Endothelial cell of umbilical vein (primary cell): ENCODE measurements around the gene GRK6. TPM values are rescaled to one million over a fixed set of nuclear protein-coding genes. Genes with fewer than 3 reads are reported as not detected.

Experiments used
- BruUV-seq: library from RNA; stranded (reverse); fragments of 400-500 nt; replicated peaks from 2 replicates; lab custom pipeline; 2021; lab: Mats Ljungman, UMichigan
- CTCF ChIA-PET: fragments of 300-600, 350-600 bp; sonication (Branson Sonifier 250); formaldehyde crosslinking; loops from one replicate; lab custom pipeline; 2021; ENCODE audit warnings: antibody characterized with exemption, inconsistent platforms; lab: Charles Lee
- POLR2A ChIA-PET: fragments of 300-600, 350-600 bp; sonication (Branson Sonifier 250); formaldehyde crosslinking; loops from one replicate; lab custom pipeline; 2021; ENCODE audit warnings: antibody characterized with exemption, inconsistent platforms; lab: Charles Lee
- DNase-seq: peaks from one replicate; pipeline ENCODE4 v3.0.0-alpha.2; 2011; ENCODE audit warnings: low read depth, low spot score
- FAIRE-seq: peaks from 2 replicates; lab custom pipeline; 2011; peaks lifted over from hg19 to GRCh38; lab: Jason Lieb, UNC
- H2AFZ ChIP-seq: 2 replicates; pipeline ENCODE4 v1.6.0; 2012; ENCODE audit warnings: low read depth, low read length, control low read depth, inconsistent platforms
- H3K27ac ChIP-seq: 2 replicates; pipeline ENCODE4 v1.5.1; 2011; ENCODE audit warnings: low read depth, mild to moderate bottlenecking, control low read depth, low read length, moderate library complexity; ENCODE audit not compliant: insufficient read depth
- H3K27me3 ChIP-seq, 2 experiments: 2 replicates each; pipeline versions ENCODE4 v1.6.0 to v1.6.1; 2011; ENCODE audit warnings: low read length in 2 of 2, mixed read lengths in 1 of 2; ENCODE audit not compliant: control insufficient read depth in 2 of 2, insufficient read depth in 2 of 2
- H3K36me3 ChIP-seq, 2 experiments: 2 replicates in 1 of 2; 3 replicates in 1 of 2; pipeline ENCODE4 v1.5.1; 2011; ENCODE audit warnings: low read length in 2 of 2, mild to moderate bottlenecking in 1 of 2, moderate library complexity in 1 of 2; ENCODE audit not compliant: control insufficient read depth in 2 of 2, insufficient read depth in 2 of 2; ENCODE audit errors: extremely low read depth in 1 of 2
- H3K4me1 ChIP-seq: 3 replicates; pipeline ENCODE4 v1.5.1; 2011; ENCODE audit warnings: mild to moderate bottlenecking, low read length; ENCODE audit not compliant: control insufficient read depth, insufficient read depth; ENCODE audit errors: extremely low read depth
- H3K4me2 ChIP-seq: 2 replicates; pipeline ENCODE4 v1.6.1; 2011; ENCODE audit warnings: low read length, control low read depth, mixed read lengths; ENCODE audit not compliant: insufficient read depth
- H3K4me3 ChIP-seq, 3 experiments: fragments of 200-600 bp in 1 of 3; sonication (generic), shearing (Covaris generic) in 1 of 3; replicated peaks in 1 of 3; 2 replicates each; pipeline ENCODE4 v1.5.1; 2011 to 2016; ENCODE audit warnings: control low read depth in 3 of 3, low read length in 3 of 3, mild to moderate bottlenecking in 2 of 3, inconsistent platforms in 1 of 3, low read depth in 1 of 3, moderate library complexity in 1 of 3; ENCODE audit not compliant: insufficient read depth in 1 of 3
- H3K79me2 ChIP-seq: 2 replicates; pipeline ENCODE4 v1.6.0; 2012; ENCODE audit warnings: low read length, inconsistent platforms; ENCODE audit not compliant: control insufficient read depth, insufficient read depth
- H3K9ac ChIP-seq: replicated peaks from 2 replicates; pipeline ENCODE3; 2011; ENCODE audit warnings: low read length, control low read depth; ENCODE audit not compliant: insufficient read depth; ENCODE audit errors: extremely low read depth
- H3K9me1 ChIP-seq: replicated peaks from 3 replicates; pipeline ENCODE4 v1.6.0; 2011; ENCODE audit warnings: mild to moderate bottlenecking, low read length; ENCODE audit not compliant: control insufficient read depth, insufficient read depth; ENCODE audit errors: extremely low read depth
- H3K9me3 ChIP-seq: replicated peaks from 2 replicates; pipeline ENCODE4 v1.5.1; 2012; ENCODE audit warnings: low read length, inconsistent platforms; ENCODE audit not compliant: control insufficient read depth, insufficient read depth
- H4K20me1 ChIP-seq: replicated peaks from 2 replicates; pipeline ENCODE3; 2011; ENCODE audit warnings: mild to moderate bottlenecking, low read length; ENCODE audit not compliant: control insufficient read depth, insufficient read depth; ENCODE audit errors: extremely low read depth
- EZH2 ChIP-seq: IDR thresholded peaks from 2 replicates; pipeline ENCODE4 v1.6.1; 2012; ENCODE audit warnings: borderline replicate concordance, low read depth, mild to moderate bottlenecking, moderate library complexity, low read length, inconsistent platforms; ENCODE audit not compliant: severe bottlenecking
- FOS ChIP-seq: IDR thresholded peaks from 2 replicates; pipeline ENCODE4 v1.6.1; 2011; ENCODE audit warnings: mild to moderate bottlenecking, low read length, moderate library complexity, borderline replicate concordance; ENCODE audit not compliant: insufficient read depth
- GATA2 ChIP-seq: IDR thresholded peaks from 2 replicates; pipeline ENCODE4 v1.7.0; 2011; ENCODE audit warnings: low read depth, mild to moderate bottlenecking, moderate library complexity, mixed read lengths, low read length; ENCODE audit not compliant: insufficient read length, insufficient read depth
- JUN ChIP-seq: IDR thresholded peaks from 2 replicates; pipeline ENCODE4 v1.6.1; 2011; ENCODE audit warnings: borderline replicate concordance, low read depth; ENCODE audit not compliant: insufficient read length, insufficient read depth
- MYC ChIP-seq: IDR thresholded peaks from one replicate; pipeline ENCODE4 v1.6.1; 2011; ENCODE audit warnings: mild to moderate bottlenecking, low read depth, low read length
- POLR2A ChIP-seq: IDR thresholded peaks from 2 replicates; pipeline ENCODE4 v1.6.1; 2012; ENCODE audit warnings: low read depth, mild to moderate bottlenecking, control low read depth, low read length
- POLR2AphosphoS5 ChIP-seq: IDR thresholded peaks from 2 replicates; pipeline ENCODE4 v1.6.1; 2012; ENCODE audit warnings: low read depth, mild to moderate bottlenecking, control low read depth, low read length, moderate library complexity; ENCODE audit not compliant: insufficient read depth
- dilution Hi-C: fragments of 300-500 bp; cut with MboI; formaldehyde crosslinking; loops from one replicate; pipeline ENCODE4 v1.15.0; 2019; ENCODE audit warnings: low sequenced_read_pairs; ENCODE audit not compliant: extremely low pct_ligation_motif_present
- intact Hi-C: fragments of 100-400 bp; cut with micrococcal nuclease; formaldehyde crosslinking; loops from one replicate; pipeline ENCODE4 v1.10.0; 2022
- polyA plus RNA-seq, 4 experiments: library from polyadenylated mRNA; depleted of rRNA in 3 of 4; stranded (reverse) in 3 of 4; unstranded in 1 of 4; fragments of >200 nt; gene quantifications; 2 replicates each; pipeline versions ENCODE4 v1.2.1 to v1.2.3, GENCODE V29; 2011 to 2012; ENCODE audit warnings: missing spikeins in 1 of 4
- total RNA-seq: library from RNA; stranded (reverse); gene quantifications from 2 replicates; pipeline ENCODE4 v1.2.3, GENCODE V29; 2021
- TF ChIP-seq, protein P1 (sequence below), 2 donors: IDR thresholded peaks; 1 replicate in 1 of 2; 2 replicates in 1 of 2; pipeline ENCODE4 v1.5.1; 2011; ENCODE audit warnings: low read length in 2 of 2, mild to moderate bottlenecking in 2 of 2, moderate library complexity in 2 of 2, control low read depth in 1 of 2, inconsistent platforms in 1 of 2, low read depth in 1 of 2; ENCODE audit not compliant: insufficient read depth in 1 of 2; ENCODE audit errors: extremely low read depth in 1 of 2
- TF ChIP-seq, protein P2 (sequence below): IDR thresholded peaks from 2 replicates; pipeline ENCODE4 v1.6.1; 2011; ENCODE audit not compliant: insufficient read depth, insufficient read length

The GRK6 gene
- total and polyA plus RNA-seq, 2 donors (not counting 3 experiments of a cell fraction or from before 2014, with no cell fraction given) = 28.9 to 36.4 TPM

DNA sequence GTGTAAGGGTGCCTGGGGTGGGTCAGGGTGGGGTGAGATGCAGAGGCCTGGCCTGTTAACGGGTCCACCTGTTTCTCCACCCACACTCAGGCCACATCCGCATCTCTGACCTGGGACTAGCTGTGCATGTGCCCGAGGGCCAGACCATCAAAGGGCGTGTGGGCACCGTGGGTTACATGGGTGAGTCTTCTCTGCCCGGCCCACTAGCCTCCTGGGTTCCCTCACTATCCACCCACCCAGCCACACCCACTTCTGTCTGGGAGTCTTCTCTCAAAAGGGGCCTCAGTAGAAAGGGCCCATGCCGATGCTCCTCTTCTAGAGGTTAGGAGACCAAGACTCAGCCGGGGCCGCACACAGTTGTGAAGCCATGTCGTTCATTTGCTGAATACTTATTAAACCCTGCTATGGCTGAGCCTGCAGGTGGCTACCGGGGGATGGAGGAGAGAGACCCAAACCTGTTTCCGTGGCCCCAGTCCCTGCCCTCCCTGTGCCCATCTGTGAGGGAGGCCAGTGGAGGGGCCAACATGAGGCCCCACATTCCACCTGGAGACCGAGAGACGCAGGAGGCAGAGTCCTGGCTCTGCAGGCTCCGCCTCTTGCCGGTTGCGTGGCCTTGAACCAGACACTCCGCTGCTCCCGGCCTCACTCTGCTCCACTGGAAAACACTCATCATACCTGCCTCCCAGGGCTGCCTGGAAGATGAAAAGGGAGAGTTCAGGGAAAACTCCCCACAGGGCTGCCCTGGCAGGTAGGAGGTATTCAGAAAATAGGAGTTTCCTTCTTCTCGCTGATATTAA, 8.7 kb downstream of the GRK6 start:
- H3K27me3 ChIP-seq = no peaks in the 10 kb centered on the region
- TF ChIP-seq FOS = no peak
- no peak for TF ChIP-seq POLR2A
- TF ChIP-seq, protein P1, sequence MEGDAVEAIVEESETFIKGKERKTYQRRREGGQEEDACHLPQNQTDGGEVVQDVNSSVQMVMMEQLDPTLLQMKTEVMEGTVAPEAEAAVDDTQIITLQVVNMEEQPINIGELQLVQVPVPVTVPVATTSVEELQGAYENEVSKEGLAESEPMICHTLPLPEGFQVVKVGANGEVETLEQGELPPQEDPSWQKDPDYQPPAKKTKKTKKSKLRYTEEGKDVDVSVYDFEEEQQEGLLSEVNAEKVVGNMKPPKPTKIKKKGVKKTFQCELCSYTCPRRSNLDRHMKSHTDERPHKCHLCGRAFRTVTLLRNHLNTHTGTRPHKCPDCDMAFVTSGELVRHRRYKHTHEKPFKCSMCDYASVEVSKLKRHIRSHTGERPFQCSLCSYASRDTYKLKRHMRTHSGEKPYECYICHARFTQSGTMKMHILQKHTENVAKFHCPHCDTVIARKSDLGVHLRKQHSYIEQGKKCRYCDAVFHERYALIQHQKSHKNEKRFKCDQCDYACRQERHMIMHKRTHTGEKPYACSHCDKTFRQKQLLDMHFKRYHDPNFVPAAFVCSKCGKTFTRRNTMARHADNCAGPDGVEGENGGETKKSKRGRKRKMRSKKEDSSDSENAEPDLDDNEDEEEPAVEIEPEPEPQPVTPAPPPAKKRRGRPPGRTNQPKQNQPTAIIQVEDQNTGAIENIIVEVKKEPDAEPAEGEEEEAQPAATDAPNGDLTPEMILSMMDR (IDR thresholded peaks at IDR 0.05; ENCODE audit: extremely low read depth in 1 of 2, insufficient read depth in 1 of 2, low read depth in 1 of 2, low read length in 2 of 2) = no peak
- TF ChIP-seq, protein P2, sequence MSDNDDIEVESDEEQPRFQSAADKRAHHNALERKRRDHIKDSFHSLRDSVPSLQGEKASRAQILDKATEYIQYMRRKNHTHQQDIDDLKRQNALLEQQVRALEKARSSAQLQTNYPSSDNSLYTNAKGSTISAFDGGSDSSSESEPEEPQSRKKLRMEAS = no peak
- no peak for TF ChIP-seq GATA2
- TF ChIP-seq JUN = no peak
- TF ChIP-seq POLR2AphosphoS5 = no peak
- TF ChIP-seq EZH2 = no peak
- TF ChIP-seq MYC = no peak
- H3K79me2 ChIP-seq = no peaks in the 10 kb centered on the region
- no peak overlapping the region for H3K4me3 ChIP-seq
- H4K20me1 ChIP-seq = no peaks in the 10 kb centered on the region
- no peak overlapping the region for H3K4me2 ChIP-seq
- dilution Hi-C loops (no loop called here), intact Hi-C loops (no loop called here)
- no peak overlapping the region for H2AFZ ChIP-seq
- ChIA-PET POLR2A (no interaction called here), CTCF (interaction anchor here (1.0 to 2.0 kb wide), 2 partner anchors 30 to 45 kb away, joined by 5 read pairs; no protein-coding TSS in a partner anchor)
- FAIRE-seq (no peak), DNase-seq (no peak)
- no peaks in the 10 kb centered on the region for H3K9me1 ChIP-seq
- H3K27ac ChIP-seq = no peak overlapping the region
- no peak overlapping the region for H3K9ac ChIP-seq
- no peaks in the 10 kb centered on the region for H3K9me3 ChIP-seq
- H3K4me1 ChIP-seq = no peaks in the 10 kb centered on the region
- H3K36me3 ChIP-seq = peaks cover 11 to 31% of the 10 kb centered on the region in 2 experiments
- no TSS peak for BruUV-seq
